Gastroesophageal sphincter (tissue), 3 donors: Measurements from ENCODE around the gene DNTTIP2.

ENCODE experiments used
- EP300 ChIP-seq: sonication (generic); formaldehyde crosslinking; IDR thresholded peaks from one replicate; pipeline ENCODE4 v1.6.1; 2017; ENCODE audit warnings: antibody characterized with exemption, mild to moderate bottlenecking
- TF ChIP-seq, protein P1 (sequence below), 4 experiments: fragments of 200-600 bp in 2 of 4; fragments of 450-650 bp in 2 of 4; sonication (generic) in 1 of 4; IDR thresholded peaks; one replicate each; pipeline ENCODE4 v1.5.1; 2017 to 2019; ENCODE audit warnings: antibody characterized with exemption in 4 of 4, mild to moderate bottlenecking in 2 of 4, moderate library complexity in 2 of 4

DNA sequence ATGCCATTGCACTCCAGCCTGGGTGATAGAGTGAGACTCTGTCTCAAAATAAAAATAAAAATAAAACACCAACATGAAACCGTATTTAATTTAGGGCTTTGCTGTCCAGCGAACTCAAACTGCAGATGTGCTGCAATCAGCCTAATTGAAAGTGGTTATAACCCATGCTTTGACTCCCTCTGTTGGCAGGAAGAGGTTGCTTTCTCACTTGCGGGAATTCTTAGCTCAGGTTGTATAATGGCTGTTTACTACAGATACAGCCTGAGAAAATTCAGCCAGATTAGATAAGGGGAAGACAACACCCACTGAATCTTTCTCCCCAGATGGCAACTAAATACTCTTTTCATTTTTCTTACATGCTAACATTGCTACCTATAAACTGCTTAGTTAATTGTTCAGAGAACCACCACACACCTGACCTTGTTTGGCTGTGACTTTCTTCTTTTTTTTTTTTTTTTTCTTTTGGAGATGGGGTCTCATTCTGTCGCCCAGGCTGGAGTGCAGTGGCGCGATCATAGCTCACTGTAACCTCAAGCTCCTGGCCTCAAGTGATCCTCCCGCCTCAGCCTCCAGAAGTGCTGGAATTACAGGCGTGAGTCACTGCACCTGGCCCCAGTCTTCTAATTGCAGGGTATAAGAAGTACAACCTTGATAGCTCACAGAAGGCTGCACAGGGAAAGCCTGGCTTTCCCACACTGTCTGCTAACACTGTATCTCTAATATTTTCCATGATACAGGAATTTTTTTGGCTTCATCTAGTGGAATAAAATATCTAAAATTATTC, 34.6 kb downstream of the DNTTIP2 start:
- TF ChIP-seq, protein P1, sequence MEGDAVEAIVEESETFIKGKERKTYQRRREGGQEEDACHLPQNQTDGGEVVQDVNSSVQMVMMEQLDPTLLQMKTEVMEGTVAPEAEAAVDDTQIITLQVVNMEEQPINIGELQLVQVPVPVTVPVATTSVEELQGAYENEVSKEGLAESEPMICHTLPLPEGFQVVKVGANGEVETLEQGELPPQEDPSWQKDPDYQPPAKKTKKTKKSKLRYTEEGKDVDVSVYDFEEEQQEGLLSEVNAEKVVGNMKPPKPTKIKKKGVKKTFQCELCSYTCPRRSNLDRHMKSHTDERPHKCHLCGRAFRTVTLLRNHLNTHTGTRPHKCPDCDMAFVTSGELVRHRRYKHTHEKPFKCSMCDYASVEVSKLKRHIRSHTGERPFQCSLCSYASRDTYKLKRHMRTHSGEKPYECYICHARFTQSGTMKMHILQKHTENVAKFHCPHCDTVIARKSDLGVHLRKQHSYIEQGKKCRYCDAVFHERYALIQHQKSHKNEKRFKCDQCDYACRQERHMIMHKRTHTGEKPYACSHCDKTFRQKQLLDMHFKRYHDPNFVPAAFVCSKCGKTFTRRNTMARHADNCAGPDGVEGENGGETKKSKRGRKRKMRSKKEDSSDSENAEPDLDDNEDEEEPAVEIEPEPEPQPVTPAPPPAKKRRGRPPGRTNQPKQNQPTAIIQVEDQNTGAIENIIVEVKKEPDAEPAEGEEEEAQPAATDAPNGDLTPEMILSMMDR (IDR thresholded peaks at IDR 0.05): peak; percentile 49 to 78 (median 69)
- TF ChIP-seq EP300: no peak
